ENCODE results near the gene KLHL8. TPM values are rescaled to one million over a fixed set of nuclear protein-coding genes. Genes with fewer than 3 reads are reported as not detected.

The KLHL8 gene
- total and polyA plus RNA-seq, 2 donors (not counting 3 experiments of a cell fraction or from before 2014, with no cell fraction given): 1.7 to 9.0 TPM

DNA sequence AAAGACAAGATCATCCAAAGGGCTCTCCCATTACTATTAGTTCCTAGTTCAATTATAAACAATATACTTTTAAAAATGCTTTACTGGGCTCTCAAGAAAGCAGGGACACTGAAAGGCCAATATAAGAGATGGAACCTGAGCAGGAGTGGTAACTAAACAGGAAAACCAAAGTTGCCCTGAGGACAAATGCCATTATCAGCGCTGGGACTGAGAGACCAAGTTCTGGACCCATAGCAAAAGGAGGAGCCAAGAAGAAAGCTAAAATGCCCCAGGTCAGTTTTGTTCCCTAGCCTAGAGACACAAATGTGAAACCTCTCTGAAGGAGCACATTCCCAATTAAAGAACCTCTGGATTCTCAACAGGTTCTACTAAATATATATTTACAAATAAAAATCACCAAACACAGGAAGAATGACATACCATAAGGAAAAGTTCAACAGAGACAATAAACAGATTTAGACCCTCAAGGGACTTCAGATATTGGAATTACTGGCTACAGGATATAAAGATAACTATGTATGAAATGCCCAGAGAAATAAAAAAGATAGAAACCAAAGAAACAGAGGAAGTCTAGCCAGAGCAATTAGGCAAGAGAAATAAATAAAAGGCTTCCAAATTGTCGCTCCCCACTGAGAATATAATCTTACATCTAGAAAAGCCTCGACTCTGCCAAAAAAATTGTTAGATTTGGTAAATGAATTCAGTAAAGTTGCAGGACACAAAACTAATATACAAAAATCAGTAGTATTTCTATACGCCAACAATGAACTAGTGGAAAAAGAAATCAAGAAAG, 67.1 kb downstream of the KLHL8 start:
- TF ChIP-seq JUN (IDR thresholded peaks at IDR 0.05; ENCODE audit: borderline replicate concordance, insufficient read depth, insufficient read length, low read depth): no peak
- TF ChIP-seq, protein P1, sequence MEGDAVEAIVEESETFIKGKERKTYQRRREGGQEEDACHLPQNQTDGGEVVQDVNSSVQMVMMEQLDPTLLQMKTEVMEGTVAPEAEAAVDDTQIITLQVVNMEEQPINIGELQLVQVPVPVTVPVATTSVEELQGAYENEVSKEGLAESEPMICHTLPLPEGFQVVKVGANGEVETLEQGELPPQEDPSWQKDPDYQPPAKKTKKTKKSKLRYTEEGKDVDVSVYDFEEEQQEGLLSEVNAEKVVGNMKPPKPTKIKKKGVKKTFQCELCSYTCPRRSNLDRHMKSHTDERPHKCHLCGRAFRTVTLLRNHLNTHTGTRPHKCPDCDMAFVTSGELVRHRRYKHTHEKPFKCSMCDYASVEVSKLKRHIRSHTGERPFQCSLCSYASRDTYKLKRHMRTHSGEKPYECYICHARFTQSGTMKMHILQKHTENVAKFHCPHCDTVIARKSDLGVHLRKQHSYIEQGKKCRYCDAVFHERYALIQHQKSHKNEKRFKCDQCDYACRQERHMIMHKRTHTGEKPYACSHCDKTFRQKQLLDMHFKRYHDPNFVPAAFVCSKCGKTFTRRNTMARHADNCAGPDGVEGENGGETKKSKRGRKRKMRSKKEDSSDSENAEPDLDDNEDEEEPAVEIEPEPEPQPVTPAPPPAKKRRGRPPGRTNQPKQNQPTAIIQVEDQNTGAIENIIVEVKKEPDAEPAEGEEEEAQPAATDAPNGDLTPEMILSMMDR (IDR thresholded peaks at IDR 0.05; ENCODE audit: extremely low read depth in 1 of 2, insufficient read depth in 1 of 2, low read depth in 1 of 2, low read length in 2 of 2): no peak
- TF ChIP-seq POLR2A (IDR thresholded peaks at IDR 0.05; ENCODE audit: low read depth, low read length): no peak
- TF ChIP-seq EZH2 (IDR thresholded peaks at IDR 0.05; ENCODE audit: borderline replicate concordance, low read depth, low read length, severe bottlenecking): no peak
- no peak for TF ChIP-seq MYC (IDR thresholded peaks at IDR 0.05; ENCODE audit: low read depth, low read length)
- TF ChIP-seq POLR2AphosphoS5 (IDR thresholded peaks at IDR 0.05; ENCODE audit: insufficient read depth, low read depth, low read length): no peak
- no peak for TF ChIP-seq FOS (IDR thresholded peaks at IDR 0.05; ENCODE audit: borderline replicate concordance, insufficient read depth, low read length)
- no peak for TF ChIP-seq GATA2 (IDR thresholded peaks at IDR 0.05; ENCODE audit: insufficient read depth, insufficient read length, low read depth, low read length)
- TF ChIP-seq, protein P2, sequence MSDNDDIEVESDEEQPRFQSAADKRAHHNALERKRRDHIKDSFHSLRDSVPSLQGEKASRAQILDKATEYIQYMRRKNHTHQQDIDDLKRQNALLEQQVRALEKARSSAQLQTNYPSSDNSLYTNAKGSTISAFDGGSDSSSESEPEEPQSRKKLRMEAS (IDR thresholded peaks at IDR 0.05; ENCODE audit: insufficient read depth, insufficient read length): no peak
- dilution Hi-C loops (cut with MboI; ENCODE audit: extremely low pct_ligation_motif_present, low sequenced_read_pairs) (no loop called here), intact Hi-C loops (cut with micrococcal nuclease) (loop anchor here (5.0 kb wide), 1 partner anchor 314 kb away; no protein-coding TSS in a partner anchor)
- BruUV-seq (replicated peaks): no TSS peak
- ChIA-PET CTCF (interaction anchor here (3.4 kb wide), 1 partner anchor 86 kb away, joined by 40 read pairs; no protein-coding TSS in a partner anchor), POLR2A (no interaction called here)
- no peak overlapping the region for H3K27ac ChIP-seq (ENCODE audit: insufficient read depth, low read depth, low read length)
- no peaks in the 10 kb centered on the region for H4K20me1 ChIP-seq (replicated peaks; ENCODE audit: control insufficient read depth, extremely low read depth, insufficient read depth, low read length)
- no peaks in the 10 kb centered on the region for H3K36me3 ChIP-seq (ENCODE audit: control insufficient read depth in 2 of 2, extremely low read depth in 1 of 2, insufficient read depth in 2 of 2, low read length in 2 of 2)
- H3K4me3 ChIP-seq (replicated peaks in 1 of 3; ENCODE audit: insufficient read depth in 1 of 3, low read depth in 1 of 3, low read length in 3 of 3): no peak overlapping the region
- no peak for DNase-seq (ENCODE audit: low read depth, low spot score)
- H3K9me3 ChIP-seq (replicated peaks; ENCODE audit: control insufficient read depth, insufficient read depth, low read length): no peaks in the 10 kb centered on the region
- no peak for FAIRE-seq
- no peak overlapping the region for H2AFZ ChIP-seq (ENCODE audit: low read depth, low read length)
- H3K79me2 ChIP-seq (ENCODE audit: control insufficient read depth, insufficient read depth, low read length): no peaks in the 10 kb centered on the region
- no peak overlapping the region for H3K9ac ChIP-seq (replicated peaks; ENCODE audit: extremely low read depth, insufficient read depth, low read length)
- H3K4me2 ChIP-seq (ENCODE audit: insufficient read depth, low read length): no peak overlapping the region
- H3K27me3 ChIP-seq (ENCODE audit: control insufficient read depth in 2 of 2, insufficient read depth in 2 of 2, low read length in 2 of 2): no peaks in the 10 kb centered on the region
- H3K9me1 ChIP-seq (replicated peaks; ENCODE audit: control insufficient read depth, extremely low read depth, insufficient read depth, low read length): no peaks in the 10 kb centered on the region
- no peaks in the 10 kb centered on the region for H3K4me1 ChIP-seq (ENCODE audit: control insufficient read depth, extremely low read depth, insufficient read depth, low read length)
